IMR-90 (cell line): ENCODE results near the gene OXER1. TPM values are rescaled to one million over a fixed set of nuclear protein-coding genes. Genes with fewer than 3 reads are reported as not detected.

Experiments
- ATAC-seq: fragments of 200-7000 bp; cut with Tn5 transposase; 2 replicates; pipeline ENCODE4 v1.9.1; 2020; ENCODE audit warnings: low read depth, mild to moderate bottlenecking, moderate library complexity
- BruUV-seq: library from RNA; stranded (reverse); fragments of 400-500 nt; replicated peaks from 2 replicates; lab custom pipeline; 2021; lab: Mats Ljungman, UMichigan
- CTCF ChIA-PET: fragments of 300-600 bp; formaldehyde crosslinking; extraction: SDS; loops from one replicate; lab custom pipeline; 2021; ENCODE audit warnings: antibody characterized with exemption; lab: Yijun Ruan, JAX
- POLR2A ChIA-PET: fragments of 300-600 bp; sonication (Branson Sonifier 250); formaldehyde crosslinking; loops from one replicate; lab custom pipeline; 2022; ENCODE audit warnings: antibody characterized with exemption; ENCODE audit not compliant: unreplicated experiment; lab: Charles Lee
- DNase-seq: peaks from one replicate; pipeline ENCODE4 v3.0.0; 2013
- H2AFZ ChIP-seq: replicated peaks from 2 replicates; pipeline ENCODE3; 2013; ENCODE audit warnings: low read length, mild to moderate bottlenecking; ENCODE audit not compliant: poor library complexity
- H2AK5ac ChIP-seq: 2 replicates; pipeline ENCODE4 v1.6.1; 2013; ENCODE audit warnings: low read depth, low read length, inconsistent platforms
- H2AK9ac ChIP-seq: replicated peaks from 2 replicates; pipeline ENCODE3; 2013; ENCODE audit warnings: mild to moderate bottlenecking, low read depth, low read length, moderate library complexity; ENCODE audit not compliant: poor library complexity
- H2BK120ac ChIP-seq: 2 replicates; pipeline ENCODE4 v1.6.1; 2013; ENCODE audit warnings: low read depth, low read length, inconsistent platforms
- H2BK15ac ChIP-seq: 3 replicates; pipeline ENCODE4 v1.6.1; 2013; ENCODE audit warnings: low read depth, low read length, inconsistent platforms
- H2BK20ac ChIP-seq: 2 replicates; pipeline ENCODE4 v1.6.1; 2013; ENCODE audit warnings: low read depth, mild to moderate bottlenecking, inconsistent platforms, low read length, moderate library complexity
- H2BK5ac ChIP-seq: 2 replicates; pipeline ENCODE4 v1.6.1; 2013; ENCODE audit warnings: mild to moderate bottlenecking, low read depth, low read length, inconsistent platforms; ENCODE audit not compliant: poor library complexity, severe bottlenecking
- H3K14ac ChIP-seq: replicated peaks from 2 replicates; pipeline ENCODE4 v1.6.1; 2013; ENCODE audit warnings: low read depth, low read length, inconsistent platforms
- H3K18ac ChIP-seq: 2 replicates; pipeline ENCODE4 v1.6.1; 2013; ENCODE audit warnings: low read depth, low read length, control low read depth
- H3K23ac ChIP-seq: 2 replicates; pipeline ENCODE4 v1.6.1; 2013; ENCODE audit warnings: low read depth, low read length, inconsistent platforms
- H3K27ac ChIP-seq: 2 replicates; pipeline ENCODE4 v1.5.1; 2013; ENCODE audit warnings: mild to moderate bottlenecking, control low read depth, low read length; ENCODE audit not compliant: insufficient read depth
- H3K27me3 ChIP-seq: 2 replicates; pipeline ENCODE4 v1.6.1; 2013; ENCODE audit warnings: low read length; ENCODE audit not compliant: control insufficient read depth, insufficient read depth
- H3K36me3 ChIP-seq: 2 replicates; pipeline ENCODE4 v1.6.1; 2013; ENCODE audit warnings: low read length, mixed read lengths; ENCODE audit not compliant: control insufficient read depth, insufficient read depth
- H3K4ac ChIP-seq: 2 replicates; pipeline ENCODE4 v1.6.1; 2013; ENCODE audit warnings: low read depth, low read length, inconsistent platforms
- H3K4me1 ChIP-seq: 2 replicates; pipeline ENCODE4 v1.6.1; 2013; ENCODE audit warnings: low read length, mixed read lengths; ENCODE audit not compliant: control insufficient read depth, insufficient read depth
- H3K4me2 ChIP-seq: 2 replicates; pipeline ENCODE4 v1.6.1; 2013; ENCODE audit warnings: low read depth, mild to moderate bottlenecking, control low read depth, low read length, moderate library complexity
- H3K4me3 ChIP-seq: 2 replicates; pipeline ENCODE4 v1.5.1; 2013; ENCODE audit warnings: low read depth, mild to moderate bottlenecking, control low read depth, low read length, moderate library complexity; ENCODE audit not compliant: insufficient read depth
- H3K56ac ChIP-seq: 2 replicates; pipeline ENCODE4 v1.6.1; 2013; ENCODE audit warnings: low read length, inconsistent platforms; ENCODE audit not compliant: insufficient read depth; ENCODE audit errors: extremely low read depth
- H3K79me1 ChIP-seq, 2 experiments: 2 replicates each; pipeline ENCODE4 v1.6.1; 2013; ENCODE audit warnings: low read length in 2 of 2, inconsistent platforms in 1 of 2, low read depth in 1 of 2
- H3K9ac ChIP-seq: 2 replicates; pipeline ENCODE4 v1.6.1; 2013; ENCODE audit warnings: low read depth, low read length, control low read depth
- H3K9me1 ChIP-seq: 2 replicates; pipeline ENCODE4 v1.6.1; 2013; ENCODE audit warnings: low read length, inconsistent platforms; ENCODE audit not compliant: insufficient read depth
- H3K9me3 ChIP-seq: 2 replicates; pipeline ENCODE4 v1.6.1; 2013; ENCODE audit warnings: low read length; ENCODE audit not compliant: control insufficient read depth, insufficient read depth
- H4K20me1 ChIP-seq: 2 replicates; pipeline ENCODE4 v1.6.1; 2013; ENCODE audit warnings: low read length, inconsistent platforms; ENCODE audit not compliant: insufficient read depth
- H4K5ac ChIP-seq: 2 replicates; pipeline ENCODE4 v1.6.1; 2013; ENCODE audit warnings: mild to moderate bottlenecking, low read depth, low read length, control low read depth
- H4K8ac ChIP-seq, 2 experiments: 2 replicates each; pipeline ENCODE4 v1.6.1; 2013; ENCODE audit warnings: low read depth in 2 of 2, low read length in 2 of 2, control low read depth in 1 of 2, inconsistent platforms in 1 of 2
- H4K91ac ChIP-seq: 2 replicates; pipeline ENCODE4 v1.6.1; 2013; ENCODE audit warnings: low read depth, low read length, inconsistent platforms; ENCODE audit not compliant: insufficient read depth
- BHLHE40 ChIP-seq: fragments of 150-350 bp; IDR thresholded peaks from 2 replicates; pipeline ENCODE4 v1.6.1; 2016; ENCODE audit warnings: mild to moderate bottlenecking, low read depth, low read length
- CEBPB ChIP-seq: IDR thresholded peaks from 2 replicates; pipeline ENCODE4 v1.6.1; 2012; ENCODE audit warnings: low read depth, low read length, improper control_type of control experiment
- CHD1 ChIP-seq: IDR thresholded peaks from 2 replicates; pipeline ENCODE4 v1.6.1; 2012; ENCODE audit warnings: low read depth, low read length, improper control_type of control experiment
- ELK1 ChIP-seq: fragments of 150-350 bp; IDR thresholded peaks from 2 replicates; pipeline ENCODE4 v1.6.1; 2016; ENCODE audit warnings: low read depth, mild to moderate bottlenecking, low read length, moderate library complexity, borderline replicate concordance
- FOS ChIP-seq: fragments of 150-350 bp; IDR thresholded peaks from 2 replicates; pipeline ENCODE4 v1.6.1; 2016; ENCODE audit warnings: low read depth, low read length
- MAZ ChIP-seq: IDR thresholded peaks from 2 replicates; pipeline ENCODE4 v1.6.1; 2012; ENCODE audit warnings: low read depth, mild to moderate bottlenecking, low read length, improper control_type of control experiment, moderate library complexity, borderline replicate concordance
- NFE2L2 ChIP-seq: fragments of 150-350 bp; IDR thresholded peaks from 2 replicates; pipeline ENCODE4 v1.6.1; 2016; ENCODE audit warnings: low read depth, mild to moderate bottlenecking, low read length
- POLR2A ChIP-seq: IDR thresholded peaks from 2 replicates; pipeline ENCODE4 v1.6.1; 2012; ENCODE audit warnings: mild to moderate bottlenecking, low read depth, low read length
- RCOR1 ChIP-seq: IDR thresholded peaks from 2 replicates; pipeline ENCODE4 v1.6.1; 2012; ENCODE audit warnings: mild to moderate bottlenecking, low read length, improper control_type of control experiment; ENCODE audit not compliant: insufficient replicate concordance
- USF2 ChIP-seq: fragments of 150-350 bp; IDR thresholded peaks from 2 replicates; pipeline ENCODE4 v1.6.1; 2017; ENCODE audit warnings: mild to moderate bottlenecking, antibody characterized with exemption, low read length, low read depth
- WGBS, 2 experiments: methylation state at CpG; one replicate each; pipeline versions ENCODE4 v1.1.5 to v1.1.7; 2013; ENCODE audit warnings: missing lambda C conversion rate in 2 of 2; ENCODE audit not compliant: insufficient read length in 1 of 2; ENCODE audit errors: extremely low coverage in 2 of 2; 5-methylcytosine and 5-hydroxymethylcytosine counted together
- dilution Hi-C: fragments of 300-500 bp; cut with HindIII; formaldehyde crosslinking; loops from one replicate; pipeline ENCODE4 v1.14.3; 2018; ENCODE audit warnings: low sequenced_read_pairs; ENCODE audit not compliant: unreplicated experiment
- in situ Hi-C: fragments of 300-500 bp; cut with MboI; formaldehyde crosslinking; loops from 3 replicates; pipeline ENCODE4 v1.14.3; 2019; ENCODE audit warnings: low sequenced_read_pairs, inconsistent platforms, mixed read lengths
- intact Hi-C: fragments of 100-400 bp; cut with micrococcal nuclease; formaldehyde crosslinking; loops from 2 replicates; pipeline ENCODE4 v1.10.0; 2022
- polyA plus RNA-seq, 3 experiments: library from polyadenylated mRNA; depleted of rRNA; stranded (reverse); fragments of >200 nt; gene quantifications; 2 replicates each; pipeline ENCODE4 v1.2.3, GENCODE V29; 2012; ENCODE audit warnings: low replicate concordance in 1 of 3
- total RNA-seq: library from RNA; depleted of rRNA; stranded (reverse); fragments of >200 nt; gene quantifications from 2 replicates; pipeline ENCODE4 v1.2.3, GENCODE V29; 2012

The OXER1 gene
- total and polyA plus RNA-seq, 2 of the 4 experiments (the other 2 are of a cell fraction): not detected

- 3% methylated on average over 41 of the region's 83 CpGs; no CpG with 5 or more reads in 1 of the 2 experiments for WGBS, 2 experiments
- H2AK5ac ChIP-seq: peak overlapping the region; percentile 9; the same call in 1 of the 2 replicates
- peak overlapping the region; percentile 90 for H3K14ac ChIP-seq
- peak overlapping the region; percentile 85 for H4K91ac ChIP-seq
- no peak overlapping the region for H2BK15ac ChIP-seq
- peak overlapping the region; percentile 88 for H3K4ac ChIP-seq
- TF ChIP-seq CEBPB (peak; percentile 95), CHD1 (peak; percentile 72; the same call in 1 of the 2 replicates), MAZ (no peak; the same call in 1 of the 2 replicates), RCOR1 (peak; percentile 45), ELK1 (no peak), BHLHE40 (no peak), FOS (peak; percentile 97), POLR2A (peak; percentile 93), USF2 (peak; percentile 40; the same call in 1 of the 2 replicates), NFE2L2 (0 out of 2 replicates have a peak, but pooled peaks have one; percentile 1)
- H3K9ac ChIP-seq: peak overlapping the region; percentile 72
- POLR2A ChIA-PET: interaction anchor here (0.6 to 1.3 kb wide), 3 partner anchors 9 to 647 kb away, joined by 4 to 8 read pairs (median 4); partner anchors contain the start of gene ZFP36L2
- peaks cover 8% of the 10 kb centered on the region for H3K9me1 ChIP-seq
- peak overlapping the region; percentile 64 for H2BK120ac ChIP-seq
- peak overlapping the region; percentile 61; the same call in 1 of the 2 replicates for H3K56ac ChIP-seq
- no peaks in the 10 kb centered on the region for H3K36me3 ChIP-seq
- peak overlapping the region; percentile 95 for H2AK9ac ChIP-seq
- H3K23ac ChIP-seq: peak overlapping the region; percentile 47; the same call in 1 of the 2 replicates
- peak overlapping the region; percentile 99 for H2AFZ ChIP-seq
- peaks cover 14% of the 10 kb centered on the region for H3K4me1 ChIP-seq
- H3K4me3 ChIP-seq: peak overlapping the region; percentile 62
- H3K18ac ChIP-seq: peak overlapping the region; percentile 62
- H2BK20ac ChIP-seq: no peak overlapping the region; the same call in 1 of the 2 replicates
- ATAC-seq (peak; percentile 89), DNase-seq (peak; percentile 97)
- peak overlapping the region; percentile 94 for H2BK5ac ChIP-seq
- intact Hi-C loops: no loop called here
- no TSS peak for BruUV-seq
- peak overlapping the region; percentile 69 for H4K5ac ChIP-seq
- no peaks in the 10 kb centered on the region for H3K9me3 ChIP-seq
- no peaks in the 10 kb centered on the region for H3K27me3 ChIP-seq
- no peaks in the 10 kb centered on the region for H3K79me1 ChIP-seq
- H4K8ac ChIP-seq: peak overlapping the region; percentile 53 to 86
- in situ Hi-C loops: no loop called here
- dilution Hi-C loops: no loop called here
- H3K4me2 ChIP-seq: peak overlapping the region; percentile 62
- no peaks in the 10 kb centered on the region for H4K20me1 ChIP-seq
- H3K27ac ChIP-seq: peak overlapping the region; percentile 88
- CTCF ChIA-PET: interaction anchor here (0.8 to 1.6 kb wide), 3 partner anchors 14 to 767 kb away, joined by 3 to 6 read pairs (median 3); no protein-coding TSS in a partner anchor
Observed at GRCh38 chr2:42810121-42810970, 46.4 kb upstream of the OXER1 start.
